ENCODE data around the gene BCO1. TPM values are rescaled to one million over a fixed set of nuclear protein-coding genes. Genes with fewer than 3 reads are reported as not detected.
A peak's percentile ranks its signal among the peaks of the same experiment; 100 is the strongest.

BCO1 gene
- total RNA-seq, 1 donor from 2014 or later, result not detected

- Mint-ChIP-seq H3K9me3 (no peaks in the 10 kb centered on the region), H3K4me3 (no peak overlapping the region), H3K4me1 (ENCODE audit: low read depth) (peaks cover 9% of the 10 kb centered on the region), H3K27me3 (ENCODE audit: insufficient read depth) (peaks cover 2% of the 10 kb centered on the region), H3K27ac (peak overlapping the region; percentile 50), H3K36me3 (ENCODE audit: low read depth) (no peaks in the 10 kb centered on the region)
- peak; percentile 10 for DNase-seq (ENCODE audit: low spot score)
- intact Hi-C loops (cut with micrococcal nuclease), result loop anchor here (2.0 kb wide), 1 partner anchor 44 kb away; no protein-coding TSS in a partner anchor
Observed at GRCh38 chr16:81266680-81267095, 28.2 kb downstream of the BCO1 start.

GRCh38 chr16:81268509-81268908 lies 30.0 kb downstream of the BCO1 start:
- DNase-seq (ENCODE audit: low spot score), result no peak
- Mint-ChIP-seq H3K36me3 (ENCODE audit: low read depth) (no peaks in the 10 kb centered on the region), H3K4me3 (no peak overlapping the region), H3K27ac (no peak overlapping the region), H3K4me1 (ENCODE audit: low read depth) (peaks cover 9% of the 10 kb centered on the region), H3K27me3 (ENCODE audit: insufficient read depth) (peaks cover 2% of the 10 kb centered on the region), H3K9me3 (no peaks in the 10 kb centered on the region)
- intact Hi-C loops (cut with micrococcal nuclease), result no loop called here

- Mint-ChIP-seq H3K27ac (no peak overlapping the region), H3K27me3 (ENCODE audit: insufficient read depth) (no peaks in the 10 kb centered on the region), H3K9me3 (no peaks in the 10 kb centered on the region), H3K4me1 (ENCODE audit: low read depth) (no peaks in the 10 kb centered on the region), H3K36me3 (ENCODE audit: low read depth) (no peaks in the 10 kb centered on the region), H3K4me3 (no peak overlapping the region)
- intact Hi-C loops (cut with micrococcal nuclease), result no loop called here
- DNase-seq (ENCODE audit: low spot score), result no peak
Observed at GRCh38 chr16:81273223-81273950, 34.9 kb downstream of the BCO1 start.

GRCh38 chr16:81275064-81275532 lies 36.6 kb downstream of the BCO1 start:
- Mint-ChIP-seq H3K4me1 (ENCODE audit: low read depth) (no peaks in the 10 kb centered on the region), H3K4me3 (no peak overlapping the region), H3K27me3 (ENCODE audit: insufficient read depth) (no peaks in the 10 kb centered on the region), H3K36me3 (ENCODE audit: low read depth) (no peaks in the 10 kb centered on the region), H3K9me3 (no peaks in the 10 kb centered on the region), H3K27ac (no peak overlapping the region)
- intact Hi-C loops (cut with micrococcal nuclease), result no loop called here
- no peak for DNase-seq (ENCODE audit: low spot score)

GRCh38 chr16:81275795-81276194 lies 37.3 kb downstream of the BCO1 start:
- no peaks in the 10 kb centered on the region for H3K27me3 Mint-ChIP-seq (ENCODE audit: insufficient read depth)
- no peaks in the 10 kb centered on the region for H3K4me1 Mint-ChIP-seq (ENCODE audit: low read depth)
- H3K27ac Mint-ChIP-seq, result no peak overlapping the region
- H3K9me3 Mint-ChIP-seq, result no peaks in the 10 kb centered on the region
- H3K4me3 Mint-ChIP-seq, result no peak overlapping the region
- DNase-seq (ENCODE audit: low spot score), result no peak
- no peaks in the 10 kb centered on the region for H3K36me3 Mint-ChIP-seq (ENCODE audit: low read depth)
- intact Hi-C loops (cut with micrococcal nuclease), result no loop called here

- Mint-ChIP-seq H3K27me3 (ENCODE audit: insufficient read depth) (no peaks in the 10 kb centered on the region), H3K4me3 (no peak overlapping the region), H3K4me1 (ENCODE audit: low read depth) (no peaks in the 10 kb centered on the region), H3K9me3 (no peaks in the 10 kb centered on the region), H3K27ac (no peak overlapping the region), H3K36me3 (ENCODE audit: low read depth) (no peaks in the 10 kb centered on the region)
- no peak for DNase-seq (ENCODE audit: low spot score)
- intact Hi-C loops (cut with micrococcal nuclease), result no loop called here
Observed at GRCh38 chr16:81276323-81276722, 37.8 kb downstream of the BCO1 start.

GRCh38 chr16:81277541-81278080 lies 39.1 kb downstream of the BCO1 start:
- H3K36me3 Mint-ChIP-seq (ENCODE audit: low read depth), result no peaks in the 10 kb centered on the region
- no peak for DNase-seq (ENCODE audit: low spot score)
- H3K27ac Mint-ChIP-seq, result no peak overlapping the region
- H3K9me3 Mint-ChIP-seq, result no peaks in the 10 kb centered on the region
- H3K4me3 Mint-ChIP-seq, result no peak overlapping the region
- H3K27me3 Mint-ChIP-seq (ENCODE audit: insufficient read depth), result no peaks in the 10 kb centered on the region
- no peaks in the 10 kb centered on the region for H3K4me1 Mint-ChIP-seq (ENCODE audit: low read depth)
- intact Hi-C loops (cut with micrococcal nuclease), result no loop called here

GRCh38 chr16:81278526-81278925 lies 40.0 kb downstream of the BCO1 start:
- no peaks in the 10 kb centered on the region for H3K36me3 Mint-ChIP-seq (ENCODE audit: low read depth)
- no peaks in the 10 kb centered on the region for H3K27me3 Mint-ChIP-seq (ENCODE audit: insufficient read depth)

GRCh38 chr16:81279392-81279791 lies 40.9 kb downstream of the BCO1 start:
- intact Hi-C loops (cut with micrococcal nuclease), result no loop called here
- H3K9me3 Mint-ChIP-seq, result no peaks in the 10 kb centered on the region
- H3K27me3 Mint-ChIP-seq (ENCODE audit: insufficient read depth), result no peaks in the 10 kb centered on the region
- DNase-seq (ENCODE audit: low spot score), result no peak
- H3K36me3 Mint-ChIP-seq (ENCODE audit: low read depth), result no peaks in the 10 kb centered on the region
- H3K4me3 Mint-ChIP-seq, result no peak overlapping the region
- no peaks in the 10 kb centered on the region for H3K4me1 Mint-ChIP-seq (ENCODE audit: low read depth)
- H3K27ac Mint-ChIP-seq, result no peak overlapping the region

More at GRCh38 chr16:81278526-81278925, 40.0 kb downstream of the BCO1 start:
- no peak for DNase-seq (ENCODE audit: low spot score)
- intact Hi-C loops (cut with micrococcal nuclease), result no loop called here
- Mint-ChIP-seq H3K4me1 (ENCODE audit: low read depth) (no peaks in the 10 kb centered on the region), H3K4me3 (no peak overlapping the region), H3K27ac (no peak overlapping the region), H3K9me3 (no peaks in the 10 kb centered on the region)

GRCh38 chr16:81280393-81280792 lies 41.9 kb downstream of the BCO1 start:
- Mint-ChIP-seq H3K9me3 (no peaks in the 10 kb centered on the region), H3K4me3 (no peak overlapping the region), H3K4me1 (ENCODE audit: low read depth) (no peaks in the 10 kb centered on the region), H3K36me3 (ENCODE audit: low read depth) (no peaks in the 10 kb centered on the region), H3K27me3 (ENCODE audit: insufficient read depth) (peaks cover 5% of the 10 kb centered on the region), H3K27ac (no peak overlapping the region)
- intact Hi-C loops (cut with micrococcal nuclease), result no loop called here
- DNase-seq (ENCODE audit: low spot score), result no peak

- Mint-ChIP-seq H3K27ac (no peak overlapping the region), H3K36me3 (ENCODE audit: low read depth) (no peaks in the 10 kb centered on the region), H3K4me1 (ENCODE audit: low read depth) (no peaks in the 10 kb centered on the region), H3K4me3 (no peak overlapping the region), H3K9me3 (no peaks in the 10 kb centered on the region), H3K27me3 (ENCODE audit: insufficient read depth) (peaks cover 7% of the 10 kb centered on the region)
- intact Hi-C loops (cut with micrococcal nuclease), result no loop called here
- DNase-seq (ENCODE audit: low spot score), result no peak
Observed at GRCh38 chr16:81283044-81283443, 44.6 kb downstream of the BCO1 start.

GRCh38 chr16:81284995-81285600 lies 46.6 kb downstream of the BCO1 start:
- H3K9me3 Mint-ChIP-seq, result no peaks in the 10 kb centered on the region
- H3K4me1 Mint-ChIP-seq (ENCODE audit: low read depth), result no peaks in the 10 kb centered on the region
- peaks cover 7% of the 10 kb centered on the region for H3K27me3 Mint-ChIP-seq (ENCODE audit: insufficient read depth)
- no peak for DNase-seq (ENCODE audit: low spot score)
- intact Hi-C loops (cut with micrococcal nuclease), result no loop called here
- no peaks in the 10 kb centered on the region for H3K36me3 Mint-ChIP-seq (ENCODE audit: low read depth)
- H3K27ac Mint-ChIP-seq, result no peak overlapping the region
- no peak overlapping the region for H3K4me3 Mint-ChIP-seq

GRCh38 chr16:81286190-81286589 lies 47.7 kb downstream of the BCO1 start:
- Mint-ChIP-seq H3K4me3 (no peak overlapping the region), H3K4me1 (ENCODE audit: low read depth) (no peaks in the 10 kb centered on the region), H3K36me3 (ENCODE audit: low read depth) (no peaks in the 10 kb centered on the region), H3K27ac (no peak overlapping the region), H3K27me3 (ENCODE audit: insufficient read depth) (peaks cover 7% of the 10 kb centered on the region), H3K9me3 (no peaks in the 10 kb centered on the region)
- intact Hi-C loops (cut with micrococcal nuclease), result no loop called here
- DNase-seq (ENCODE audit: low spot score), result no peak
